ENCODE measurements around the gene MFRP.
A peak's percentile ranks its signal among the peaks of the same experiment; 100 is the strongest.

MFRP gene

DNA sequence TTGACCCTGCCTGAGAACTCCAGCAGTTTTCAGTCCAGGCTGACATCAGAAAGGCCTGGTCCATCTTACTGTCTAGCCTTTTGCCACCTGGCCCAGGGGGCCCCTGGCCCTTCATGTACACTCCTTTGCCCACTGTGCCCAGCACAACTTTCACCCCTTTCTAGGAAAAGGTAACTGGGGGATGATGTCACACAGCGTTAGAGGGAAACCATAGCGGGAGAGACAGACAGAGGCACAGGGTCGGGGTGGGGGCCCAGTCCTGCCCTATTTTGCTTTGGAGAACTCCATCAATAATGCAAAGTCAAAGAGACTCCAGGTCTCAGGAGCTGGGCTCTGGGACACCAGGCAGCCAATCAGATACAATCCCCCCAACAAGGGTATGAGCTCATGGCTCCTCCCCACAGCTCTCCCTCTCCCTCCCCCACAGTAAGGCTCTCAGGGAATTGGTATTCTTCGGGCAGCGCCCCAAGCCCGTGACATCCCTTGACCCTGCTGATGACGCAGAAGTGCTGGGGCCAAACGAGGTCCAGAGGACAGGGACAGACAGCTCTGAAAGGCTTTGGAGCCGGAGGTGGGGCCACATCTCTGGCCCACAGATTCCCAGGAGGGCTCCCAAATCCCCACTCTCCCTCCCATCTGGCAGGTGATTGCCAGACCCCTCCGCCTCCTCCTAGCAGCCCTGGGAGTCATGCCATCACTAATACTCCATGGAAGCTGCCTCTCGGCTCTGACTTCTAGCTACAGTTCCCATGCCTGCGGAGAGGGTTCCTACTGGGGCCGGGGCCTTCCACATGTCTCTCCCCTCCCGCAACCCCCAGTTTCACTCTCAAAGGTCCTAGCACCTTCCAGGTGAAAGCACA is 29.1 kb upstream of the MFRP start:
- no peak for TF ChIP-seq GATA3 (IDR thresholded peaks at IDR 0.05; ENCODE audit: low read depth, low read length)
- no peak for TF ChIP-seq GATA2 (IDR thresholded peaks at IDR 0.05; ENCODE audit: low read depth, low read length)

DNA sequence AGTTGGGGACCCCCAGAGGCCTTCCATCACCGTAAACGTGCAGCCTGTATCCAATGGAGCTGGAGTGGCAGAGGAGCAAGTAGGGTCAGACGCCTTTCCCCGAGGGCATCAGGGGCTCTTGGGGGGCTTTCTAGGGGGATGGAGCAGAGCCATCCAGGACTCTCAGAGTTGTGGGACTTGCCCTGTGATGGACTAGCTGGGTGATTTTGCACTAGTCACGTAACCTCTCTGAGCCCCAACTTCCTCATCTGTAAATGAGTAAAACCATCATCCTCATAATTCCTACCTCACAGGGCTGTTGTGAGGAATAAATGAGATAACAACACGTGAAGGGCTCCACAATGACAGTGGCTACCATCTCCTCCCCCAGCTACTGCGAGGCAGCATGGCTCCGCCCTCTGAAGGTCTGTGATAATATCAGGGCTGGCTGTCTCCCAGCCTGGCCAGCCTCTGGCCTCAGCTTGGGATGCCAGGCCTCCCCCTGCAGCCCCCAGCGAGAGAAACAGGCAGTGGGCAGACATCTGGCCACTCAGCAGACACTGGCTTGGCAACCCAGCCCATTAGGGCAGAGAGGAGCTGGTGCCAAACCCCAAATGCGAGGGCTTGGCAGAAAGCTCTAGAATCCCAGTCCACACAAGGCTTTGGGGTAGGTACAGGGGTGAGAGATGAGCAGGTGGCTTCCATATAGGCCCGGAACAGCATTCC is 28.3 kb upstream of the MFRP start:
- TF ChIP-seq GATA2 (IDR thresholded peaks at IDR 0.05; ENCODE audit: low read depth, low read length) (peak; percentile 98), GATA3 (IDR thresholded peaks at IDR 0.05; ENCODE audit: low read depth, low read length) (no peak; the same call in 1 of the 2 replicates)

DNA sequence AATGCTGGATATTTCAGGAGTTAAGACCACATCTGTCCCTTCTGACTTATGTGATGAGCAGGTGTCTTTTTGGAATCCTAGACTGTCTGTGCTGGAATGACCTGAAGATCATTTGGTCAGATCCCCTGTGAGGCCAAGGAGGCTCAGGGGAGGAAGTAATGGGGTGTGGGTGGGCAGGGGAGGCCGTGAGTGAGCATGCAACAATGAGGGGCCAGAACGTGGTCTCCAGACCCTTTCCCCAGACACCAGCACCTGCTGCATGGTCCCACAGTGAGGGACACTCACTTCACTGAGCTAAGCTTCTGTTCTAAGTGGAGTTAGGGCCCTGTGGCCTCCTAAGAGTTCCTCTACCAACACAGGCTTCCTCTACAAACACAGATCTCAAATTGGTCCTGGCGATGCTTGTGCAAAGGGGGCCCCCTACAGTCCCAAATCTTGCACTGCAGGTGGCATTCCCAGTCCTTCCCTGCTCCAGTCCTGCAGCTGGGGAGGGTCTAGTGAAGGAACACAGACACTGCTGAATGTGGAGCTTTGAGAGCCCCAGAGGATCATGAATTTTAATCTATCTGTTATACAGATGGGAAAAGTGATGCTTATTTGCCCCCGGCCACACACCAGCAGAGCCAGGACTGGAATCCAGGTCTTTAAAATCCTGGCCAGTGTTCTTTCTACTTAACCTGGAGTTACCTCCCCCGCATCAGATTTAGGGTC is 27.6 kb upstream of the MFRP start:
- TF ChIP-seq GATA2 (IDR thresholded peaks at IDR 0.05; ENCODE audit: low read depth, low read length) (no peak), GATA3 (IDR thresholded peaks at IDR 0.05; ENCODE audit: low read depth, low read length) (no peak)

DNA sequence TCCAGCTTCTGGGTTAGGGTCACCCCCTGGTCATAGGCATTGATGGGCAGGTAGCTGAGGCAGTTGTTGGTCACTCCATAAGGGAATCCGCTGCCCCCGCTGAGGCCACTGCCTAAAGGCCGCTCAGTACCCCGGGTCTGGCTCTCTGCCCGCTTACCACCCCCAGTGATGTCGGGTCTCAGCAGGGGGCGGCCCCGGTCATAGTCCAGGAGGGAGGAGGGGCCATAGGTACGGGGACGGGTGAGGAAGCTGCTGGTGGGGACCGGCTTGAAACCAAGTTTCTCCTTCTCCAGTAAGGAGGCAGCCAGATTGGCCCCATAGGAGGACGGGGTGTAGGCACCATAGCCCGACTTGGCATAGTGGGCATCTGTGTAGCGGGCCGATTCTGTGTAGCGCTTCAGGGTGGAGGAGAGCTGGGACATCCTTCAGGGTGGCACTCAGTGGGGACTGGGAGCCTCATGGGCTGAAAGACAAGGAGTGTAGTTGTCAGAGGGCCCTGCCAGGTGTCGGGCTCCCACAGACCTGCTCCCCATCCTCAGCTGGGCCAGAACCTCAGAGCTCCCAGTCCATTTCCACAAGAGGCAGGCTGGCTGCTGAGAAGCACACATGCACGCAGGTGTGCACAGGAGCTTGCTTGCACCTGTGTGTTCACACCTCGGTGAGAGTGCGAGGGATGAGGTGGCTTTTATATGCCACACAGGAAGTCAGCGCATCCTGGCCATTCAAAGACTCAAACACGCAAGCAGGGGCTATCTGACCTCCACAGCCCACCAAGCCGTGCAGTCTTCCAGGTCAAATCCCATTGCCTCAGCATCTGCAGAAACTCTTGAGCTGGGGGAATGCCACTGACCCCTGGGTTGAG is 26.8 kb upstream of the MFRP start:
- TF ChIP-seq GATA2 (IDR thresholded peaks at IDR 0.05; ENCODE audit: low read depth, low read length) (no peak), GATA3 (IDR thresholded peaks at IDR 0.05; ENCODE audit: low read depth, low read length) (no peak)

DNA sequence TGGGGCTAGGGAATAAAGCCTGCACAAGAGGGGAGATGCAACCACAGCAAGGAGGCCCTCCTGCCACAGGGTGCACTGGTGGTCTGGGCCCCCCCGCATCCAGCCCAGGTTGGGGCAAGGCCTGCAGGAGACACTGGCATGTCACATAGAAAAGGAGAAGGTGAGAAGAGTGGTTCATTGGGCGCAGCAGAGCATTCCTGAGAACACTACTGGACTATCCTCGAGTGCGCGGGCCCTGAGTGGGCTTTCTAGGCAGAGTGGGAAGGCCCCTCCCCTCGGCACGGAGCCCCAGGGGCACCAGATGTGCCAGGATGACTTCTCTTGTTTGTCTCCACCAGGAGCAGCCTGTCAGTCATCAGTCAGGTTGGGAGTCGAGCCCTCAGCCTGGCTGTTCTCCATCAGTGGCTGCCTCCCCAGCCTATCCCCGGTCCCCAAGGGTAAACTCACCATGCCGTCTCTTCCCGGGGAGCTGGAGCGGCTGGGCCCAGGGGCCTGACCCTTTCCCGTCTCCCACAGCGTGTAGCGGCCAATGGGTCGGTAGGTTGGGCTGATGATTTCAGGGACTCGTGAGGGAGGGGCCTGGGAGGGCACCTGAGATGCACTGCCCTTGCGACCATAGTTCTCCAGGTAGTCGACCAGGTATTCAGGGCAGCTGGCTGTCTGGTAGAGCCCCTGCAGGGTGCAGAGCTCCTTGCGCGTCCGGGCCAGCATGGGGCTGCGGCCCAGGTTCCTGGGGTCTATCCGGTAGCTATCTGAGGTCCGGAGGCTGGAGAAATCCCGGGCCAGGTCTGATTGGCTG is 26.0 kb upstream of the MFRP start:
- no peak for TF ChIP-seq GATA3 (IDR thresholded peaks at IDR 0.05; ENCODE audit: low read depth, low read length)
- TF ChIP-seq GATA2 (IDR thresholded peaks at IDR 0.05; ENCODE audit: low read depth, low read length) = no peak

DNA sequence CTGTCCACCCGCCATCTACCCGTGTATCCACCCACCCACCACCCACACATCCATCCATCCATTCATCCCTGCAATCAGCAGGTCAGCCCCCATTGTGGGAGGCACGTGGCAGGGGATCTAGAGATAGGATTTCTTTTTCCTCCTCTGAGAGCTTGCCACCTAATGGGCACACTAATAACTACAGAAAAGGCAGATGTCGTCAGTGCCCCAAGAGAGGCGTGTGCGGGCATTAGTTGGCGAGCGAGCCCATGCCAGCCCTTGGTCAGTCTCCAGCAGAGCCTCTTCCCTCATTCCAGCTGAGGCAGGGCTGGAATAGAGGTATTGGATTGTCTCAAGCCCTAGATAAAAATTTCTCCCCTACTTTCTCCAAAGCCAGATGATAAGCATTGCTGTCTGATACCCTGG is 25.3 kb upstream of the MFRP start:
- TF ChIP-seq GATA2 (IDR thresholded peaks at IDR 0.05; ENCODE audit: low read depth, low read length) (no peak), GATA3 (IDR thresholded peaks at IDR 0.05; ENCODE audit: low read depth, low read length) (no peak)

DNA sequence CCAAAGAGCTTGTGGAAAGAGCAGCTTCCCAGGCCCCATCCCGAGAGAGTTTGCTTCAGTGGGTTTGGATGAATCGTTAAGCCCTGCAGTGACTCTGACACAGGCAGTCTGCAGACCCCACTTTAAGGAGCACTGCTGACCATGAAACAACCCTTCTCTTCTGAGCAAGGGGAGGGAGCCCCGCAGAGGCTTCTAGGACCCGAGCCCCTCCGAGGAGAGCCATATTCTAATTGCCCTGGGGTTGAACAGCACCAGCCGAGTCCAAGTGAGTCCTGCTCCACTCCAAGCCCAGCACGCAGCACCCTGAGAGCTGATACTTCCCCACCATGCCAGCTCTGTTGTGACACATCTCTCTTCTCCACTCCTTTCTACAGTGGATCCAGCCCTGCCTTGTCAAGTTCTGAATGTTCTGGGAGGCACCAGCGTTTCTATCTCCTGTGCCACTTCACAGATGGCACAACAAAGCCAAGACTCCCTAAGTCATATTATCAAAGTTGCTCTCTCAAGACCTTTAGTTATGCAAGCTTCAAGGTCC is 24.6 kb upstream of the MFRP start:
- TF ChIP-seq GATA3 (IDR thresholded peaks at IDR 0.05; ENCODE audit: low read depth, low read length) = no peak
- no peak for TF ChIP-seq GATA2 (IDR thresholded peaks at IDR 0.05; ENCODE audit: low read depth, low read length)

DNA sequence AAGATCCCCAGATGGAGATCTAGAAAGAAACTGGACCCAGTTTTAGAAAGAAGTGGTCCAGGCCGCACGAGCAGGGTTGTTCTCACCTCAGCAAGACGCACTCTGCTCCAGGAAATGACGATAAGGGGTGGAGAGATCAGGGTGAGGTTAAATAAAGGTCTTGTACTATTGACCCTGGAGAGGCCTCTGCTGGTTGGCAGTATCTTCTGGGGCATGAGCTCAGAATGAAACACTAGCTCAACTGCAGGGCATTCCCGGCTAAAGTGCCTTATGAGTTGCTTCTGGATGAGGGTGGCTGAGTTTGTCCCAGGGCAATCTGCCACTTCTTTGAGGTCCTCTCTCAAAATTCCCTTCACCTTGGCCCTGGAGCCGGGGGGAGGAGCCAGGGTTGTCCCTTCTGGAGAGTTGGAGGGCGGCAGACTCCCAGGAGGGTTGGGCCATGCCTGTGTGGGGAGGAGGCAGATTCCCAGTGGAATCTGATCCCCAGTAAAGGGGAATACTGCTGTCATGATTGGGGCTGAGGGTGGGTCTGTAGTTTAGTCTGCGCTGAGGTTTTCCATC is 24.1 kb upstream of the MFRP start:
- TF ChIP-seq GATA2 (IDR thresholded peaks at IDR 0.05; ENCODE audit: low read depth, low read length) (no peak), GATA3 (IDR thresholded peaks at IDR 0.05; ENCODE audit: low read depth, low read length) (no peak)

DNA sequence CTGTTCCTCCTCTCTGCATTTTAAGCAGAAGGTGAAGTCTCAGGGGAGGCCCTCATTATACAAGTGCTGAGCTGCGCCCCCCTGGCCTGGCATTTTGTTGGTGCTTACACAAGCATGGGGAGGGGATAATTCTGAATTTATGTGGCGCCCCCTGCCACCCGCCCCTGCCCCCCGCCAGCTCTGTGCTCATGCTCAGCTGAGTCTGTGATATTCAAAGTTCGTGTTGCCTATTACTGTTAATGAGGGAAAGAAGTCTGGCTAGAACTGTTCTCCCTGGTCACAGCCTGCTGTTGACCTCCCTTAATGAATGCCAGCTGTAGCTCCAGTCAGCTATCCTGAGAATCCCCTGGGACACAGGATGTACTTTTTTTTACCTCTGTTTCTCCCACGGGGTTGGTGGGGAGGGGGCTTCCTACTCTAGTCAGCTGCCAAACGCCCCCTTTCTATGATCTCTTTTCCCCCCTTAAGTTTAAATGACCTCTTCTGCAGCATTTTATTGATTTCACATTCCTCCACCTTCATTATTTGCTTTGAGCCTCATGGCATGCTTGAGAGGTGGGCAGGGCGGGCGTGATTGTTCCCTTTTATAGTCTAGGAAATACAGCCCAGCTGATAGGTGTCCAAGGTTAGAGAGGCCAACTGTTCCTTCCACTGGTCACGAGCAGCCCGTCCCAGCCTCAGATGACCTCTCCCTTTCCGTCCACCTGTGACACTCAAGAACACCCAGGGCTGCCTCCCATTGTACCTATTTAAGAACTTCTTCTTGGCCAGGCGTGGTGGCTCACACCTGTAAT is 22.8 kb upstream of the MFRP start:
- no peak for TF ChIP-seq GATA3 (IDR thresholded peaks at IDR 0.05; ENCODE audit: low read depth, low read length)

DNA sequence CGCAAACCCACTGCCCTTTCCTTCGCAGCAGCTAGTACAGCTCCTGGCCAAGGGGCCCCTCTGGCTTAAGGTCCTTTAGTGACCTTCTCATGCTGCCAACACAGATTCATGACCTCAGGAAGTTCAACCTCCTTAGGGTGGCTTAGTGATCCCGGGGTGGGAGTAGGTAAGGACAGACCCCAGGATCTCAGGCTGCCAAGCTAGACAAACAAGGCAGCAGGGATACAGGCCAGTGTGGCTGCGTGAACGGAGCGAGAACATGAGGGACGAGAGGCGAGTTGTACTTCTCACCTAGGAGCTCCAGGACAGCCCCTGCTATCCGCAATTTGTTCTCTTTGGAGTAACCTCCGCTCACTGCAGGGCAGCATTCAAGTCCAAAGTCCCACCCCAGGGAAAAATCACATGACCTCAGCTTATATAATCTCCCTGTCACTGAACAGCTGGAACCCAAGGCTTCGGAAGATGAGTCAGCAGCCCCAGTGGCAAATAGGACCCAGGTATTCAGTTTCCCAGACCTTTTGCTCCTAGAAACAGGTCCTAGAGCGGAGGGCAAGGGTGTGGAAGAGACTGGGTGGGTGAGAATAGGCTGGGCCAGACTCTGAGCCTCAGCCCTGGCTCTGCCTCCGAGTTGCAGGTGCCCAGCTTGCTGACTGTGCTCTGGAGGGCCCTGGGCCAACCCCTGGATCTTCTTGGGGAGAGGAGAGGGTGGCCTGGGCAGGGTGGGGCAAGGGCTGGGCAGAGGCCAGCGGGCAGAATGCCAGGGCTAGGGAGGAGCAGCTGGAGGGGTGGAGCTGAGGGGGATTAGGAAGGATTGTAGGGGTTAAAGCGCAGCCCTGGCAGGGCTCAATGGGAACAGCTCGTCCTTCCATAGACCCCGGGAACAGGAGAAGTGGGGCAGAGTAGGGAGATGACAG is 21.9 kb upstream of the MFRP start:
- TF ChIP-seq GATA2 (IDR thresholded peaks at IDR 0.05; ENCODE audit: low read depth, low read length) = no peak
- TF ChIP-seq GATA3 (IDR thresholded peaks at IDR 0.05; ENCODE audit: low read depth, low read length) = no peak

DNA sequence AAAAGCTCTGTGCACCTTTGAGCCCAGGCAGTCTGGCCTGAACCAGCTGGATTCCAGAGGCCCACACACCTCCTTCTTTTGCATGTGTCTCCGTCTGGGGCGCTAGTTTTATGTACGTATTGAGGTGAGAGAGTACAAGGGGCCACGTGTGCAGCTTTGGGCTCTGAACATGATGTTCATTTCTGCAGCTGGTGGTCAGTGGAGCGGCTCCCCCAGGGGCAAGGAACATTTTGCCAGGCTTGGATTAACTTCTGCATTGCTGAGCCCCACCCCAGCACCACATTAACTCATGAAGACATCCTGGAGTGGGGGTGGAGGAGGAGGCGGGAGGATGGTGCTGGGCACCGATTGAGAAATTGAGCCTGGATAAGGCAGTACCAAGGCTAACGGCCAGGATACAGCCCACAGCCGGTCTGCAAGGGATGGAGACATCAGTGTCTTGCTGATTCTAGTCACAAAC is 21.2 kb upstream of the MFRP start:
- TF ChIP-seq GATA2 (IDR thresholded peaks at IDR 0.05; ENCODE audit: low read depth, low read length) = no peak
- TF ChIP-seq GATA3 (IDR thresholded peaks at IDR 0.05; ENCODE audit: low read depth, low read length) = no peak
